ENCODE data around the gene CMIP.

DNA sequence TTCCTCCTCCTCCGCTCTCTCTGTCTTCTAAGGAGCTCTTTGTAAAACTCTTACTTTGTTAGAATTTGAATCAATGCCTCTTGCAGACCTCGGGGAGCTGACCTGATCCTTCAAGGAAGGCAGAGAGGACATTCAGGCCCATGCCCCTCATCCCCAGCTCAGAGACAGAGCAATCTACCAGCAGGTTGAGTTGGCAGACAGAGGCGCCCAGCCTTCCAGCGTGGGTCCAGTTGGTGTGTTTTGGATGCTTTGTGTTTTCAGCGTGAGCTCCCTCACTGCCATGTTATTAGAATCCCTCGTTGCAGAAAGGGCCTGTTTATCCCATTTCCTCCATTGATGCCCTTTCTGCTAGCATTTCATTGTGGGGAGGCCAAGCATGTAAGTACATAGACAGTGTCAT, 167.1 kb downstream of the CMIP start:
- TF ChIP-seq CTCF (IDR thresholded peaks at IDR 0.05), result no peak
- no peak for TF ChIP-seq YY1 (IDR thresholded peaks at IDR 0.05; ENCODE audit: low read depth)
- no peak for TF ChIP-seq USF2 (IDR thresholded peaks at IDR 0.05; ENCODE audit: borderline replicate concordance, low read depth, low read length)
- no peak for TF ChIP-seq TEAD4 (IDR thresholded peaks at IDR 0.05; ENCODE audit: borderline replicate concordance, insufficient read depth)
- TF ChIP-seq, protein P1, sequence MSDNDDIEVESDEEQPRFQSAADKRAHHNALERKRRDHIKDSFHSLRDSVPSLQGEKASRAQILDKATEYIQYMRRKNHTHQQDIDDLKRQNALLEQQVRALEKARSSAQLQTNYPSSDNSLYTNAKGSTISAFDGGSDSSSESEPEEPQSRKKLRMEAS (IDR thresholded peaks at IDR 0.05; ENCODE audit: low read depth), result no peak

All from SK-N-SH (cell line).